Frontal cortex (tissue), 4 donors: ENCODE measurements around the gene TSFM. TPM values are rescaled to one million over a fixed set of nuclear protein-coding genes. Genes with fewer than 3 reads are reported as not detected.
"Not testable (repeated sequence)": the region's sequence is repeated elsewhere in the genome, so short reads cannot be mapped to it uniquely, and the experiment has no call there.

ENCODE experiments used
- DNase-seq, 2 donors: peaks; one replicate each; pipeline ENCODE4 v3.0.0; 2012; ENCODE audit warnings: low spot score in 2 of 2
- FAIRE-seq: peaks from 2 replicates; lab custom pipeline; 2012; peaks lifted over from hg19 to GRCh38; lab: Jason Lieb, UNC
- total RNA-seq: library from RNA; depleted of rRNA; stranded (reverse); fragments of >200 nt; gene quantifications from one replicate; pipeline ENCODE4 v1.2.3, GENCODE V29; 2014
- donor health status: control.
- donor health status: control.
- donor health status: control.

The TSFM gene
- total RNA-seq, 1 donor from 2014 or later, result 30.2 TPM

DNA sequence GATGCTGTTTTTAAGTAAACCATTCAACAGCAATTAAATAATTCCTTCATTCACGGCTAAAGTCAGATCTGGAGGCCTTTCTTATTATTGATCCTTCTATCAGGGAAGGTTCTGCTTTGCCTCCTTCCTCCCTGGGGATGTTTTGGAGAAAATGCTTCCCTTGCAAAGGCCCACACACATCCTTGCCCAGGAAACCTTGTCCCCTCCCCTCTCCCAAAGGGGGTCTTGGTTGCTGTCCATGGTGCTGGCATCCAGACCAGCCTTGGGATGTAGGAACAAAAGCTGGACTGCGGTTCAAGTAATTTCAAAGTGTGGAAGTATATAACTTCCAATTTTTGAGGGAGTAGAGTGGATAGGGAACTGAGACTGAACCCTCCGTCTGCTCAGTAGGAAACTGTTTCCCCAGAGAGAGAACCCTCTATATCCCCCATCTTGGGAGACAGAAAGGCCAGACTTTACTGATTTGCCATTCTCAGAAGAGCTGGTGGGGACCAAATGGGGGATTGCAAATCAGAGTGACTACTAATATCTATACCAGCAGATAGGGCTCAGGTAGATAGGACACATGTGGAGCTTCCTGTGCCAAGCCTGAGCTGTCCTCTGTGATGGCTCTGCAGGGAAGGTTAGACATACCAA, 22.1 kb upstream of the TSFM start:
- peak in 1 of 2 donors; percentile 19 for DNase-seq
- no peak for FAIRE-seq

DNA sequence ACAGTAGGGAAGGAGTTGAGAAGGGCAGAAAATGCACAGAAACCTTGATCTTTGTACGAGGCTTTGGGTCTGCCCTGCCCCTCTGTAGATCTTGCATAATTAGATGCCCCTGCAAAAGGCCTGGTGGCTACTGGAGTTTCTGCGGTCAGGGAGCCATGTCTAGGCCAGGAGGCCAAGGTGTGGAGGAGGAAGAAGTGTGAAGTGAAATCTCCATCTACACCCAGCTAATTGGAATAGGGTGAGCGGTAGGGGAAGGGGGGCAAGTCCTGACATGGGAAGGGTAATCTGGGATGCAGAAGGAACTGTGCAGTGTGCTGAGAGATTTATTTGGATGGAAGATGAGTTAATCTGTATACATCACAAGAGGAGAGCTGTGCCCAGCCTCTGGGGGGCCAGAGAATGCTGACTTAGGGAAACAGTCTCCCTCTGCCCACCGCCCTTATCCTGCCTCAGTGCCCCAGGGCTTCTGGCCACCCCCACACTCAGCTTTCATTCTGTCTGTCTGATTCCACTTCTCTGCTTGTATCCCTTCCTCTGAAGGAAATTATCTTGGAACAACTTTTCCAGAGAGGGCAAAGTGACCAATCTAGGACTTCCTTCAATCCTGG, 21.1 kb upstream of the TSFM start:
- no peak for DNase-seq
- no peak for FAIRE-seq

DNA sequence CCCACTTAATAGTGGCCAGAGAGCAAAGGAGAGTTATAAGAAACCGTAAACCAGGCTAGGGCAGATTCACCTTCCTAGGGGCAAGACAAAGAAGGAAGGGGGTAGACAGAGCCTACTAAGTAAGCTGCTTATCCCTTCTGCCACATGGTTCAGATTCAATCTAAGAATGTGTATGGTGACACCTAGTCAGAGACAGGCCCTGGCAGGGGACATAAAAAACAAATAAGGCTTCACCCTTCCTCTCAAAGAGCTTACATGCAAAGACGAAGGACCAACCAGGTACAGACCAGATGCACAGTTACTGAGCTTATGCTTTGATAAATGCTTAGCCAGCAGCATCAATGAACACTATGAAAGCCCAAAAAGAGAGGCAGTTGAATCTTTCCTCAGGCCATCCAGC, 20.1 kb upstream of the TSFM start:
- no peak for DNase-seq
- FAIRE-seq, result no peak

DNA sequence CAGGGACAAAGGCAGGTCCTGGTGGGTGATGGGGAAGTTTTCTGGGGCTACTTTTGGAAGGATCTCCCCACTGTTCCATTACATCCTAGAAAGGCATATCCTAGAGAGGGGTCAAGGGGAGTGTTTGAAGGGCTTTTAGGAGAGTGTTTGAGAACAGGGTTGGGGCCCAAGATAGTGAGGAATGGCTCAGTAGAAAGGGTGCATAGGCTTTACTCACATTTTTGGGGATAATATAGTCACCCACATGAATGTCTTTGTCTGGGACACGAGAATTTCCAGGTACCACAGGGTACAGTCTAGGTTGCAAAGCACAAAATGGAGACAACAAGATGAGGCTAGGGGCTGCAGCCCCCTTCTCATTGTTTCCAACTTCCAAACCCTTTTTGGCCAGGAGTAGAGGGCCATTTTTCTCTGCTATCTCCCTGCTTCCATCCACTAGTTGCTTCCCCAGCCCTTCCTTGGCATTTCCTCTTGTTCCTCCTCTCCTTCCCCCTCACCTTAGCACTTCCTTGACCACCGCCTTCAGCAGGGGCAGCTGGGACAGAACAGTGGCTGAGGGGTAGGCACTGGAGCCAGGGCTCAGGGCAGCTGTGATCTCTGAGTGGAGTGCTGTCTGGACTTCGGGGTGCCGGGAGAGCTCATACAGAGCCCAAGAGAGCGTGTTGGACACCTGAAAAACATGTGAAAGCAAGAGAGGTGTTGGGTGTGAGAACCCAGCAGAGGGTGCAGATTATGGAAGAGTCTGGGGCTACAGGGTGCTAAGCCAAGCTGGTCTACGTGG, 18.5 kb upstream of the TSFM start:
- FAIRE-seq, result no peak
- no peak for DNase-seq

DNA sequence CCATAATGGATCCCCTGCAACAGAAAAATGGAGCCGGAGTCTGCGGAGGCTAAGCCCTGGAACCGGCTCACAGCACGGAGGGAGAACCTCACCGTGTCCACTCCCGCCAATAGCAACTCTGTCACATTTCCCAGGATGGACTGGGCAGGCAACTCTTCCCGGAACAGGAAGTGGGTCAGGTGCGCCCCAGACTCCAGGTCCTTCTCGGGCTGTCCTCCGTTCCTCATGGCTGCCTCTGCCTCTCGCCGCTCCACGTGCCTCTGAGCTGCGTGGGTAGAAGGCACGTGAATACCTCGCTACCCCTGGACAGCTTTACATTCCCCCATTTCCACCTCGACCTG, 18.0 kb upstream of the TSFM start:
- DNase-seq (no peak), FAIRE-seq (no peak)

DNA sequence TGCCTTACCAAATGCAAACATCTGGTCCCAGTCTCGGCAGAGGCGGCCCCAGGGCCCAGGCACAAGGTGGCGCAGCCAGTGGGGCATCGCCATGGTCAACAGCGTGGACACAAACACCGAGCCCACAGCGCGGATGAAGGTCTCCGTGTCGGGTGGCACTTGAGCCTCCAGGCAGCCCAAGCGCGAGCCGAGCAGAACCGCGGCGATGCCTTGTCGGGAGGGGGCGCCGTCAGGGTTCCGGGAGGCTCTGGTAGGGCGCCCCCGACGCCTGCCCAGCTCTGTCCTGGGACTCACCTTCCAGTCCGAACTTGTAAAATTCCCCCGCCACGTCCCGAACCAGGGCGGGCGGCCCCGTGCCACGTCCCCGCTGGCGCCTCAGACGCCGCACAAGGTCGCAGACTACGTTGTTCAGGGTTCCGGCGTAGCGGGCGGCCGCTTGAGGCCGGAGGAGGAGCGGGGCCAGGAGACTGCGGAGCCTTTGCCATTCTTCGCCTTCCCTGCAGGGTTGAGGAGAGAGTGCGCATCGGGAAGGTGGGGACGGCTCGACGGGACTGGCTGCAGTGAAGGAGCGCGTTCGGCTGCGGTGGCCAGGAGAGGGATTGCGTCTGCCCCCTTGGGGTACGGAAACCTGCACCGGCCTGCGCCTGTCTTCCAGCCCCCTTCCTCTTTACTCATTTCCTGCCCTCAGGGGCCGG, 17.4 kb upstream of the TSFM start:
- no peak for FAIRE-seq
- no peak for DNase-seq

DNA sequence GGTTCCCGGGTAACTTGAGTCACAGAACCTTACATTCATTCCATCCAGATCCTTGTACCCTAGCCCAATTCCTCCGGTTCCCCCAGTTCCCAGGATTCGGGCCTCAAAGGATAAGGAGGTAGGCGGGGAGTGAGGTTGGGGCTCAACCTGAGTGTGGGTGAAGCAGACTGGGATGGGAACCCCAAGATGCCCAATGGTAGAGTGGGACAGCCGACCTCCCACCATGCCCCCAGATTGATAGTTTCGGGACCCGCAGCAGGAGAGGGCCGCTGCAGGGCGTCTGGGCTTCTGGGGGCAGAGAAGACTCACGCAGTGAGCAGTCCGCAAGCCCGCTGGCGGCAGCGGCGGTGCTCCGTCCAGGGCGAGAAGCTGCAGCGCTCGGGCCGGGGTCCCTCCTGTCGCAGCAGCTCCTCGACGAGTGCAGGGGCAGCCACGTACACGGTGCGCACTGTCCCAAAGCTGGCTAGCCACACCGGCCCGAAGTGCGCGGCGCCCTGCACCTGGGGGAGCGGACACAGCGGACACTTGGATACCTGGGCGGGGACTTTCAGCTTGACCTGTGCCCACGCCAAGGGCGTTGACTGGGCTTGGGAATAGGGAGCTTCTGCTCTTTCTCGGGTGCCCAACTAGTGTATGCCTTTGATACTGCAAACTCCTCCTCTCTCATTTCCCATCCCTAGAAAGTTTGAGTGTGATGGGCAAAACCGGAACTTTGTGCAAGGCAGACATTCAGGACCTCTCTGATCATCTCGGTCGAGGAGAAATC, 16.7 kb upstream of the TSFM start:
- FAIRE-seq (no peak), DNase-seq (no peak)

DNA sequence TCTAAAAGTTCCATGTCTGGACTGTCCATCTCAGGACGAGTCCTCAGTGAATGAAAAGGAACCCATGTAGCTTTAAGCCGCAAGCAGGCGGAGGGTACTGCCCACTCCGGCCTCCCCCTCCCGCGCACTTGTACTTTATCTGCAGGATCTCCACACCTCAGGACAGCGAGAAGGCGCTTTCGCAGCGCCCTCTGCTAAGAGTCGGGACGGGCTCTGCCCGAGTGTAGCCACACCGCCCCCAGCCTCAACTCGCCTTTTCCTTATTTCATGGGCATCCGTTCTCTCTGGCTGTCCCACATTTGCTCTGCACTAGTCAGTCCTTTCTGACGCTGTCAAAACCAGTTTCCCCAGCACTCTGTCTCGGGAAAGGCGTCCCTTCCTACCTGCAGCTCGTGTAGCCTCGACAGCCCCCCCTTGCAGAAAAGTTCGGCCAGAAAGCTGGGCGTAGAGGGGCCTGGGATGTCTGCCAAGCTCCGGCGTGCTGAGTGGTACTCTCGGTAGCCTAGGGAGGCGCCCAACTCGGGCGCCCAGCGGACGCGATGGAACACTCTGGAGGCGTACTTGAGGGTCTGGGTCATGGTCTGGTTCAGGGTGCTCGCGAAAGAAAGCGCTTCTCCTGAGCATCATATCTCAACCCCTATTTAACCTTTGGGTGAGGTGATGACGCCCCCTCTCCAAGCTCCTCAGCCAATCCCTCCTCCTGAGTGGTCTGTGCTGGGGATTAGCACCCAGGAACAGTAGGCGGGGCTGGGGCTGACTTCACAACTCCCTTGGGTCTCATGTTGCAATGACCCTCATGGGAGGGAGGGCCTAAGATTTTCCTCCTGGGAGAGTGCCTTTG, 15.9 kb upstream of the TSFM start, which contains the start of gene CYP27B1:
Gene CYP27B1 (minus strand): TSS at position 615 of the 841 bp plus-strand sequence. CDS start 37 bp downstream, at position 578.
- FAIRE-seq (no peak), DNase-seq (no peak)

DNA sequence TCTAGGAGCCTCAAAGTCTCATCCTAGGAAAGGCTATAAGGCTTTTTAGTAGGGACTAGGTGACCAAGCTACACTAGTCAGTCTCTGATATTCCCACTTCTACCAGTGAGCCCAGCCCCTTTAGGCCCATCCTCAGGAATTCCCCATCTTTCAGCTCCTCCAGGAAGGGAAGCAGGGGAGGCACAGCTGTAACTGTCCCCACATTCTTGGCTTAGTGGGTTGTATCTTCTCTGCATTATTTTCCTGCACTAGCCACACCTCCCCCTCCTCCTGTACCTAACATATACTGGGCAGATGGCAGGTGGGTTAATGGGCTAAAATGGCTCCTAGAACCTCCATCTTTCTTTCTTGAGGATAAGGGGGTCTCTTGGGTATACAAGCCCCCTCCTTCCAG, 15.3 kb upstream of the TSFM start:
- FAIRE-seq, result no peak
- DNase-seq, result no peak

DNA sequence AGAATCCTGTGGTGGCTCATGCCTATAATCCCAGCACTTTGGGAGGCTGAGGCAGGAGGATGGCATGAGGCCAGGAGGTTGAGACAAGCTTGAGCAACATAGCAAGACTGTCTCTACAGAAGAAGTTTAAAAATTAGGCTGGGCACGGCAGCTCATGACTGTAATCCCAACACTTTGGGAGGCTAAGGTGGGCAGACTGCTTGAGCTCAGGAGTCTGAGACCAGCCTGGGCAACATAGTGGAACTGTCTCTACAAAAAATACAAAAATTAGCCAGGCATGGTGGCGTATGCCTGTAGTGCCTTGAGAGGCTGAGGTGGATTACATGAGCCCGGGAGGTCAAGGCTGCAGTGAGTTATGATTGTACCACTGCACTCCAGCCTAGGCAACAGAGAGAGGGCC, 14.7 kb upstream of the TSFM start:
- FAIRE-seq, result no peak
- DNase-seq, result no peak

DNA sequence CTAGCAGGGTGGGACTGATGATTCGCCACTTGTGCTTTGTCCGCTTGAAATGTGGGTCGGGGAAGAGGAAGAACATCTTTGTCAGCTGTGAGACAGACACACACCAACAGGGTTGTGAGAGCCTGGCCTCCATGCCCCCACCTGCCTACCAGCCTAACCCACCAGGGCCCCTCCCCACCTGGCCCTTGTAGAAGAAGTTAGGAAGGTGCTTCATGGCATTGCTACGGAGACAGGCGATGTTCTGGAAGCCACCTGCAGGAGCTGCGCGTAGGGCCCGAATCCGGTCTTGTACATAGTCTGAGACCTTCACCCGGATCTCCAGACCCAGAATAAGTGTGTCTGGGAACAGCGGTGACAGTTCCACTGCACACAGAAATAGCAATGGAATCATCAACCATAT, 13.0 kb upstream of the TSFM start:
- DNase-seq (no peak), FAIRE-seq (no peak)

DNA sequence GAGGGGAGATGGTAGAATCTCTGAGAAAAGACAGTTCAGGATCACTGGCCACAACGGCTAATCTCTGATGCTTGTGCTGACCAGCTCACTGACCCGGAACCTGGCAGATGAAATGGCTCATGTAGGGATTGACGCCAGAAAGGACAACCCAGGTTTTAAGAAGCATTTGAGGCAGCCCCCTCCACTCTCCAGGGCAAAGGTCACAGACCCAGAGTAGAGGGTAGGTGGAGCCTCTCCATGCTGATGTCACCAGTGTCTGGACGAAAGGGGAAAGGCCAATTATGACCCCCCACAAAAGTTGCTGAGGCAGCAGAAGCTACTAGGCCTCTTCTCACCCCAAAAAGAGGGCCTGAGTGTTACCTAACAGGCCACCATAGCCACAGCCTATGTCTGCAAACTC, 11.9 kb upstream of the TSFM start:
- no peak for FAIRE-seq
- no peak for DNase-seq

DNA sequence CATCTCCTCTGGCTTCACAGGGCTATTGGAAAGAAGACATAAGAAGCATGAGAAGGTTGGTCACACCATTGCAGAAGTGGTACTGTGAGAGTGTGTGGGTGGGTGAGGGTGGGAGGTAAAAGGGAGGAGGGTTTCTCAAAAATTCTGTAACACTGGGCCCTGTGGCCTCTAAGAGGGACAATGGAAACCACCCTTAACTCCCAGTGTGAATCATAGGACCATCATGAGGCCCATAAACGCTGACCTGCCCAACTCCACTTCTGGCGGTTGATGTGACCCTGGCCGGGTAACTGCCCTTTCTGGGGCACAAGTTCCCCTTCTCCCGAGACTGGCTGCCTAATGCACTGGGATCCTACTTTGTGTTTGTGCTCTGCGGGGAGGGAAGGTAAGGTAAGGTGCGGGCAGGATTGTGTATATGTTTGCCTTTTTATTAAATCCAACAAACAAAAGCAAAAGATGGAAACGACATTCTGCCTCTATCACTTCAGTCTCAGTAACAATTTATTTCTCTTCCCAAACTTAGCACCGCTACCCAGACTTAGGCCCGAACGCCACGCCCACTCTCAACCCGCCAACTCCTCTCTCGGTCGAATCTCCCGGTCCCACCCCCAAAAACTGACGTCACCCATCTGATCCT, 11.2 kb upstream of the TSFM start:
- DNase-seq (peak in 1 of 2 donors; percentile 78), FAIRE-seq (no peak)

DNA sequence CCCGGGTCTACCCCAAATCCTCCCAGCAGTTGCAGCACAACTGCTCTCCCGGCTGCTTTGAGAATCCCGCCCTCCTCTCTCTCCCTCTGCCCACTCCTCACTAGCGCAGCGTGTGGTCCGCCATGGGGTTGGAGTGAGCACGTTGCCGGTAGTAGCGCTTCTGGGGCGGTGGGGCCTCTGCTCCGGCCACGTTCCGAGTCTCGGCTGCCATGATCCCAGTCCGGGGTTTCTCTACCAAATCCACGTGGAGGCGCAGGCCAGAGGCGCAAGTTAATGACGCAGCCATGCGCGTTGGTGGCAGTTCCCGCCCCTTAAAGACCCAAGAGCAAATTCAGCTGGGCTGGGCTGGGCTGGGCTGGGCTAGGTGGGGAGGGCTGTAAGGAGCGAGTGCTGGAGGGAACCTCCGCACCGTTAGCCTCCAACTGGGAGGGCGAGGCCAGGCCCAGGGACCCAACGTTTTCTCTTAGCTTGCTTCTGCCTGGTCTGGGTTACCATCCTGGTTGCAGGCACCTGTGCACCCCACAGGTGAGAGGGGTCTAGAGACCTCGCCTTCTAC, 10.6 kb upstream of the TSFM start, which contains the start of gene METTL1:
Gene METTL1 (minus strand): TSS at position 233 of the 556 bp plus-strand sequence. CDS start 22 bp downstream, at position 211.
- no peak for FAIRE-seq

DNA sequence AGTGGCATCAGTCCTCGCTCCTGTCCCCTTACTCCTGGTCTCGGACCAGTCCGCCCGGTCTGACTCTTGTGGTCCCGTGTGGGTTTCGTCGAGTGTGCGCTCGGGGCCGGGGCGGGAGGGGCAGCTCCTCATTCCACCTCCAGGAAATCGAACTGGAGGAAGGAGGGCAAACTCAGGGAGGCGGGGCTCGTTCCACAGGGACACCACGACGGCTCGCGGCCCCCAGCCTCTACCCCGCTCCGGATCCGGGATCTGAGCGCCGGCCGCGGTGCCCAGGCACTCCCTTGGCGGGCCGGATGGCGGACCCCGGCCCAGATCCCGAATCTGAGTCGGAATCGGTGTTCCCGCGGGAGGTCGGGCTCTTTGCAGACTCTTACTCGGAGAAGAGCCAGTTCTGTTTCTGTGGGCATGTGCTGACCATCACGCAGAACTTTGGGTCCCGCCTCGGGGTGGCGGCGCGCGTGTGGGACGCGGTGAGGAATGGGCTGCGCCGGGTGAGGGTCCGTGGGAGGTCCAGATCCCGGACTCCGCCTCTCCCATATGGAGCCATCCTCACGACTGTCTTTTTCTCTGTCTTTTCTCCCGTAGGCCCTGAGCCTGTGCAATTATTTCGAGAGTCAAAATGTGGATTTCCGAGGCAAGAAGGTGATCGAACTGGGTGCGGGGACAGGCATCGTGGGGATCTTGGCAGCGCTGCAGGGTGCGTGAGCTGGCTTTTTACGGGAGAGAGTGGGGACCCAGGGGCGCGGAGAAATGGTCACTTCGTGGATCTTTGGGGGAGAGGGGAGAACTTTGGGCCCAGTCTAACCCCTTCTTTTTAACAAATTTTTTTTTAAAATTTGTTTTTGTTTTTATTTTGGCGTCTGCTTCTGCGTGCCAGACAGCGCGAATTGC, 9.9 kb upstream of the TSFM start, which contains the start of gene EEF1AKMT3:
Gene EEF1AKMT3 (plus strand): TSS at position 186 of the 894 bp plus-strand sequence. CDS start 111 bp downstream, at position 297.
- FAIRE-seq (no peak), DNase-seq (peak; percentile 56 to 71)

More for the DNA sequence above, 10.6 kb upstream of the TSFM start, which contains the start of gene METTL1:
- DNase-seq, result peak; percentile 96 to 97

DNA sequence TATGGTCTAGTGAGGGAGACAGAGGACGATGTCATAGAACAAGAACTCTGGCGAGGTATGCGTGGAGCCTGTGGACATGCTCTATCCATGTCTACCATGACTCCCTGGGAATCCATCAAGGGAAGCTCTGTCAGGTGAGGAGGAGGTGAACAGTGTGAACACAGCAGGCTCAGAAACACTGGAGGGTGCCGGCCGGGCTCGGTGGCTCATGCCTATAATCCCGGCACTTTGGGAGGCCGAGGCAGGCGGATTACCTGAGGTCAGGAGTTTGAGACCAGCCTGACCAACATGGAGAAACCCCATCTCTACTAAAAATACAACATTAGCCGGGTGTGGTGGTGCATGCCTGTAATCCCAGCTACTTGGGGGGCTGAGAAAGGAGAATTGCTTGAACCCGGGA, 8.0 kb upstream of the TSFM start:
- not testable (repeated sequence) for DNase-seq, FAIRE-seq

DNA sequence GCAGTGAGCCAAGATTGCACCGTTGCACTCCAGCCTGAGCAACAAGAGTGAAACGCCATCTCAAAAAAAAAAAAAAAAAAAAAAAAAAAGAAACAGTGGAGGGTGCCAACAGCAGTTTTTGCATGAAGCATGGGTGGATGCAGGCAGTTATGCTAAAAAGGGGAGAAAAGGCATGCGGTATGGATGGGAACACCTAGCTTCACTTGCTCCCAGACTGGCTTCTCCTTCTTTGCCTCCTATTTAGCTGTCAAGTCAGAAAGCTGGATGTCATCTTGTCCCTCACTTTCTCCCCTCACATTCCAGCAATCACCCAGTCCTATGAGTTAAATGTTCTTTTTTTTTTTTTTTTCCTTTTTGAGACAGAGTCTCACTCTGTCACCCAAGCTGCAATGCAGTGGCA, 7.5 kb upstream of the TSFM start:
- FAIRE-seq (no peak), DNase-seq (no peak)
